ENCODE data around the gene INHBC.

DNA sequence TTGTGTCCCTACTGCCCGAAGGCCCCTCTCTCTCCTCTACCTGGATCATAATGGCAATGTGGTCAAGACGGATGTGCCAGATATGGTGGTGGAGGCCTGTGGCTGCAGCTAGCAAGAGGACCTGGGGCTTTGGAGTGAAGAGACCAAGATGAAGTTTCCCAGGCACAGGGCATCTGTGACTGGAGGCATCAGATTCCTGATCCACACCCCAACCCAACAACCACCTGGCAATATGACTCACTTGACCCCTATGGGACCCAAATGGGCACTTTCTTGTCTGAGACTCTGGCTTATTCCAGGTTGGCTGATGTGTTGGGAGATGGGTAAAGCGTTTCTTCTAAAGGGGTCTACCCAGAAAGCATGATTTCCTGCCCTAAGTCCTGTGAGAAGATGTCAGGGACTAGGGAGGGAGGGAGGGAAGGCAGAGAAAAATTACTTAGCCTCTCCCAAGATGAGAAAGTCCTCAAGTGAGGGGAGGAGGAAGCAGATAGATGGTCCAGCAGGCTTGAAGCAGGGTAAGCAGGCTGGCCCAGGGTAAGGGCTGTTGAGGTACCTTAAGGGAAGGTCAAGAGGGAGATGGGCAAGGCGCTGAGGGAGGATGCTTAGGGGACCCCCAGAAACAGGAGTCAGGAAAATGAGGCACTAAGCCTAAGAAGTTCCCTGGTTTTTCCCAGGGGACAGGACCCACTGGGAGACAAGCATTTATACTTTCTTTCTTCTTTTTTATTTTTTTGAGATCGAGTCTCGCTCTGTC lies 22.3 kb downstream of the INHBC start:
- TF ChIP-seq, protein P1, sequence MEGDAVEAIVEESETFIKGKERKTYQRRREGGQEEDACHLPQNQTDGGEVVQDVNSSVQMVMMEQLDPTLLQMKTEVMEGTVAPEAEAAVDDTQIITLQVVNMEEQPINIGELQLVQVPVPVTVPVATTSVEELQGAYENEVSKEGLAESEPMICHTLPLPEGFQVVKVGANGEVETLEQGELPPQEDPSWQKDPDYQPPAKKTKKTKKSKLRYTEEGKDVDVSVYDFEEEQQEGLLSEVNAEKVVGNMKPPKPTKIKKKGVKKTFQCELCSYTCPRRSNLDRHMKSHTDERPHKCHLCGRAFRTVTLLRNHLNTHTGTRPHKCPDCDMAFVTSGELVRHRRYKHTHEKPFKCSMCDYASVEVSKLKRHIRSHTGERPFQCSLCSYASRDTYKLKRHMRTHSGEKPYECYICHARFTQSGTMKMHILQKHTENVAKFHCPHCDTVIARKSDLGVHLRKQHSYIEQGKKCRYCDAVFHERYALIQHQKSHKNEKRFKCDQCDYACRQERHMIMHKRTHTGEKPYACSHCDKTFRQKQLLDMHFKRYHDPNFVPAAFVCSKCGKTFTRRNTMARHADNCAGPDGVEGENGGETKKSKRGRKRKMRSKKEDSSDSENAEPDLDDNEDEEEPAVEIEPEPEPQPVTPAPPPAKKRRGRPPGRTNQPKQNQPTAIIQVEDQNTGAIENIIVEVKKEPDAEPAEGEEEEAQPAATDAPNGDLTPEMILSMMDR (IDR thresholded peaks at IDR 0.05; ENCODE audit: insufficient read depth, low read length, poor library complexity, severe bottlenecking), result no peak
- TF ChIP-seq EZH2phosphoT487 (conservative IDR thresholded peaks at IDR 0.05; ENCODE audit: low read length), result no peak

All from SU-DHL-6 (cell line).